GM12878 (cell line): ENCODE measurements around the gene MISP3.

ENCODE experiments used
- CHD1 ChIP-seq: IDR thresholded peaks from 2 replicates; pipeline ENCODE4 v1.6.1; 2012; ENCODE audit warnings: low read depth, low read length, improper control_type of control experiment
- GATAD2B ChIP-seq: fragments of 450-650 bp; conservative IDR thresholded peaks from 2 replicates; pipeline ENCODE4 v1.6.1; 2017; ENCODE audit warnings: low read depth, mild to moderate bottlenecking, moderate library complexity
- NR2F1 ChIP-seq: fragments of 450-650 bp; conservative IDR thresholded peaks from 2 replicates; pipeline ENCODE4 v1.6.1; 2017; ENCODE audit warnings: mild to moderate bottlenecking
- POLR2A ChIP-seq: IDR thresholded peaks from 2 replicates; pipeline ENCODE4 v1.6.1; 2011; ENCODE audit warnings: low read depth, mild to moderate bottlenecking, low read length
- POLR2AphosphoS5 ChIP-seq: IDR thresholded peaks from 2 replicates; pipeline ENCODE4 v1.6.1; 2011; ENCODE audit warnings: mild to moderate bottlenecking, low read length, inconsistent platforms
- RAD21 ChIP-seq: IDR thresholded peaks from 2 replicates; pipeline ENCODE4 v1.6.1; 2011; ENCODE audit warnings: mild to moderate bottlenecking, low read depth, low read length, moderate library complexity; ENCODE audit not compliant: insufficient read depth
- SP1 ChIP-seq: IDR thresholded peaks from one replicate; pipeline ENCODE4 v1.6.1; 2011; ENCODE audit warnings: low read depth, low read length
- TARDBP ChIP-seq: IDR thresholded peaks from 2 replicates; pipeline ENCODE4 v1.6.1; 2016; ENCODE audit warnings: borderline replicate concordance
- TCF7 ChIP-seq: IDR thresholded peaks from 2 replicates; pipeline ENCODE4 v1.6.1; 2014; ENCODE audit warnings: antibody characterized with exemption, borderline replicate concordance
- USF1 ChIP-seq: IDR thresholded peaks from 2 replicates; pipeline ENCODE4 v1.6.1; 2011; ENCODE audit warnings: borderline replicate concordance, low read depth, mild to moderate bottlenecking, moderate library complexity, mixed read lengths, low read length; ENCODE audit not compliant: insufficient read depth; ENCODE audit errors: extremely low read length
- TF ChIP-seq, protein P1 (sequence below): fragments of 450-650 bp; IDR thresholded peaks from 2 replicates; pipeline ENCODE4 v1.6.1; 2018; ENCODE audit warnings: mild to moderate bottlenecking, low read depth, moderate library complexity; ENCODE audit not compliant: partially characterized antibody
- TF ChIP-seq, protein P2 (sequence below): IDR thresholded peaks from 2 replicates; pipeline ENCODE4 v1.6.1; 2012; ENCODE audit warnings: low read depth, low read length, improper control_type of control experiment
- TF ChIP-seq, protein P3 (sequence below): fragments of 450-650 bp; IDR thresholded peaks from 2 replicates; pipeline ENCODE4 v1.6.1; 2017; ENCODE audit warnings: mild to moderate bottlenecking
- TF ChIP-seq, protein P4 (sequence below), 3 experiments: IDR thresholded peaks in 2 of 3; conservative IDR thresholded peaks in 1 of 3; 2 replicates each; pipeline ENCODE4 v1.5.1; 2011; ENCODE audit warnings: low read depth in 3 of 3, low read length in 3 of 3, mild to moderate bottlenecking in 3 of 3, control low read depth in 2 of 3, moderate library complexity in 2 of 3, inconsistent platforms in 1 of 3, mixed read lengths in 1 of 3; ENCODE audit not compliant: control insufficient read depth in 2 of 3, insufficient read depth in 1 of 3; ENCODE audit errors: extremely low read depth in 1 of 3

DNA sequence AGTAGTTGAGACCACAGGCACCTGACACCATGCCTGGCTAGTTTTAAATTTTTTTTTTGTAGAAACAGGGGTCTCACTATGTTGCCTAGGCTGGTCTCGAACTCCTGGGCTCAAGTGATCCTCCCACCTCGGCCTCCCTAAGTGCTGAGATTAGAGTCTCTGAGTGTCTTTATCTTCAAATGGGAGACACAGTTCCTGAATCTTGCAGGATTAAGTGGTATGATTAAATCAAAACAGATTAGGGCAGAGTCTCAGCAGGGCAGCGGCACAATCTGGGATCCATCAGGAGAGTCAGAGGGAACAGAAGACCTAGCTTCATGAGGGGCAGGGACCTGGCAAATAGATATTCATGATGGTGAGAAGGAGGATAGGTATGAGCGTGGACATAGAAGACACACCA lies 43.7 kb upstream of the MISP3 start:
- TF ChIP-seq GATAD2B: no peak
- no peak for TF ChIP-seq SP1
- no peak for TF ChIP-seq CHD1
- no peak for TF ChIP-seq TARDBP
- TF ChIP-seq POLR2AphosphoS5: no peak
- TF ChIP-seq TCF7: no peak
- TF ChIP-seq, protein P1, sequence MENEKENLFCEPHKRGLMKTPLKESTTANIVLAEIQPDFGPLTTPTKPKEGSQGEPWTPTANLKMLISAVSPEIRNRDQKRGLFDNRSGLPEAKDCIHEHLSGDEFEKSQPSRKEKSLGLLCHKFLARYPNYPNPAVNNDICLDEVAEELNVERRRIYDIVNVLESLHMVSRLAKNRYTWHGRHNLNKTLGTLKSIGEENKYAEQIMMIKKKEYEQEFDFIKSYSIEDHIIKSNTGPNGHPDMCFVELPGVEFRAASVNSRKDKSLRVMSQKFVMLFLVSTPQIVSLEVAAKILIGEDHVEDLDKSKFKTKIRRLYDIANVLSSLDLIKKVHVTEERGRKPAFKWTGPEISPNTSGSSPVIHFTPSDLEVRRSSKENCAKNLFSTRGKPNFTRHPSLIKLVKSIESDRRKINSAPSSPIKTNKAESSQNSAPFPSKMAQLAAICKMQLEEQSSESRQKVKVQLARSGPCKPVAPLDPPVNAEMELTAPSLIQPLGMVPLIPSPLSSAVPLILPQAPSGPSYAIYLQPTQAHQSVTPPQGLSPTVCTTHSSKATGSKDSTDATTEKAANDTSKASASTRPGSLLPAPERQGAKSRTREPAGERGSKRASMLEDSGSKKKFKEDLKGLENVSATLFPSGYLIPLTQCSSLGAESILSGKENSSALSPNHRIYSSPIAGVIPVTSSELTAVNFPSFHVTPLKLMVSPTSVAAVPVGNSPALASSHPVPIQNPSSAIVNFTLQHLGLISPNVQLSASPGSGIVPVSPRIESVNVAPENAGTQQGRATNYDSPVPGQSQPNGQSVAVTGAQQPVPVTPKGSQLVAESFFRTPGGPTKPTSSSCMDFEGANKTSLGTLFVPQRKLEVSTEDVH: no peak
- TF ChIP-seq RAD21: no peak
- TF ChIP-seq, protein P2, sequence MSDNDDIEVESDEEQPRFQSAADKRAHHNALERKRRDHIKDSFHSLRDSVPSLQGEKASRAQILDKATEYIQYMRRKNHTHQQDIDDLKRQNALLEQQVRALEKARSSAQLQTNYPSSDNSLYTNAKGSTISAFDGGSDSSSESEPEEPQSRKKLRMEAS: no peak
- TF ChIP-seq USF1: no peak
- TF ChIP-seq, protein P3, sequence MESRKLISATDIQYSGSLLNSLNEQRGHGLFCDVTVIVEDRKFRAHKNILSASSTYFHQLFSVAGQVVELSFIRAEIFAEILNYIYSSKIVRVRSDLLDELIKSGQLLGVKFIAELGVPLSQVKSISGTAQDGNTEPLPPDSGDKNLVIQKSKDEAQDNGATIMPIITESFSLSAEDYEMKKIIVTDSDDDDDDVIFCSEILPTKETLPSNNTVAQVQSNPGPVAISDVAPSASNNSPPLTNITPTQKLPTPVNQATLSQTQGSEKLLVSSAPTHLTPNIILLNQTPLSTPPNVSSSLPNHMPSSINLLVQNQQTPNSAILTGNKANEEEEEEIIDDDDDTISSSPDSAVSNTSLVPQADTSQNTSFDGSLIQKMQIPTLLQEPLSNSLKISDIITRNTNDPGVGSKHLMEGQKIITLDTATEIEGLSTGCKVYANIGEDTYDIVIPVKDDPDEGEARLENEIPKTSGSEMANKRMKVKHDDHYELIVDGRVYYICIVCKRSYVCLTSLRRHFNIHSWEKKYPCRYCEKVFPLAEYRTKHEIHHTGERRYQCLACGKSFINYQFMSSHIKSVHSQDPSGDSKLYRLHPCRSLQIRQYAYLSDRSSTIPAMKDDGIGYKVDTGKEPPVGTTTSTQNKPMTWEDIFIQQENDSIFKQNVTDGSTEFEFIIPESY: no peak
- TF ChIP-seq, protein P4, sequence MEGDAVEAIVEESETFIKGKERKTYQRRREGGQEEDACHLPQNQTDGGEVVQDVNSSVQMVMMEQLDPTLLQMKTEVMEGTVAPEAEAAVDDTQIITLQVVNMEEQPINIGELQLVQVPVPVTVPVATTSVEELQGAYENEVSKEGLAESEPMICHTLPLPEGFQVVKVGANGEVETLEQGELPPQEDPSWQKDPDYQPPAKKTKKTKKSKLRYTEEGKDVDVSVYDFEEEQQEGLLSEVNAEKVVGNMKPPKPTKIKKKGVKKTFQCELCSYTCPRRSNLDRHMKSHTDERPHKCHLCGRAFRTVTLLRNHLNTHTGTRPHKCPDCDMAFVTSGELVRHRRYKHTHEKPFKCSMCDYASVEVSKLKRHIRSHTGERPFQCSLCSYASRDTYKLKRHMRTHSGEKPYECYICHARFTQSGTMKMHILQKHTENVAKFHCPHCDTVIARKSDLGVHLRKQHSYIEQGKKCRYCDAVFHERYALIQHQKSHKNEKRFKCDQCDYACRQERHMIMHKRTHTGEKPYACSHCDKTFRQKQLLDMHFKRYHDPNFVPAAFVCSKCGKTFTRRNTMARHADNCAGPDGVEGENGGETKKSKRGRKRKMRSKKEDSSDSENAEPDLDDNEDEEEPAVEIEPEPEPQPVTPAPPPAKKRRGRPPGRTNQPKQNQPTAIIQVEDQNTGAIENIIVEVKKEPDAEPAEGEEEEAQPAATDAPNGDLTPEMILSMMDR (IDR thresholded peaks at IDR 0.05 in 2 of 3, conservative IDR thresholded peaks at IDR 0.05 in 1 of 3; ENCODE audit: control insufficient read depth in 2 of 3, extremely low read depth in 1 of 3, insufficient read depth in 1 of 3, low read depth in 3 of 3, low read length in 3 of 3): no peak
- TF ChIP-seq NR2F1: no peak
- TF ChIP-seq POLR2A: no peak
